Measurements from ENCODE around the gene SCN8A.

Gene SCN8A

GRCh38 chr12:51852404-51853137, 261.5 kb downstream of the SCN8A start:
- no peak for DNase-seq (ENCODE audit: low spot score)

- no peak for DNase-seq (ENCODE audit: low spot score)
Observed at GRCh38 chr12:51855586-51856428, 264.8 kb downstream of the SCN8A start.

- no peak for DNase-seq (ENCODE audit: low spot score)
Observed at GRCh38 chr12:51860986-51861385, 270.0 kb downstream of the SCN8A start.
